Measurements from ENCODE around the gene POLR3E.

POLR3E gene

GRCh38 chr16:22297114-22297870, at the start of gene POLR3E:
Gene POLR3E (plus strand): TSS chr16:22297409. CDS start chr16:22302969, 5,560 bp downstream.
- peak; percentile 93 for ATAC-seq
- DNase-seq: peak; percentile 100

- DNase-seq: no peak
These were observed 46.7 kb upstream of the POLR3E start for GRCh38 chr16:22250522-22250921.

GRCh38 chr16:22252317-22252716, 44.9 kb upstream of the POLR3E start:
- ATAC-seq (no peak), DNase-seq (no peak)

More at GRCh38 chr16:22250522-22250921, 46.7 kb upstream of the POLR3E start:
- ATAC-seq: no peak

- DNase-seq (no peak), ATAC-seq (no peak)
These were observed 43.9 kb upstream of the POLR3E start for GRCh38 chr16:22253272-22253671.

- ATAC-seq (no peak), DNase-seq (no peak)
These were observed 41.9 kb upstream of the POLR3E start for GRCh38 chr16:22255335-22255734.

GRCh38 chr16:22257440-22257839, 39.8 kb upstream of the POLR3E start:
- ATAC-seq (no peak), DNase-seq (no peak)

GRCh38 chr16:22260490-22260889, 36.7 kb upstream of the POLR3E start:
- DNase-seq (no peak), ATAC-seq (no peak)

GRCh38 chr16:22262460-22262859, 34.7 kb upstream of the POLR3E start:
- DNase-seq (no peak), ATAC-seq (peak; percentile 69)

GRCh38 chr16:22264786-22265185, 32.4 kb upstream of the POLR3E start:
- no peak for DNase-seq

GRCh38 chr16:22265351-22265750, 31.9 kb upstream of the POLR3E start:
- DNase-seq: no peak
- no peak for ATAC-seq

More at GRCh38 chr16:22264786-22265185, 32.4 kb upstream of the POLR3E start:
- no peak for ATAC-seq

- DNase-seq: no peak
These were observed 30.7 kb upstream of the POLR3E start for GRCh38 chr16:22266546-22266945.

GRCh38 chr16:22267764-22268163, 29.4 kb upstream of the POLR3E start:
- no peak for ATAC-seq
- DNase-seq: no peak

More at GRCh38 chr16:22266546-22266945, 30.7 kb upstream of the POLR3E start:
- no peak for ATAC-seq

GRCh38 chr16:22270525-22270924, 26.7 kb upstream of the POLR3E start:
- ATAC-seq (no peak), DNase-seq (no peak)

GRCh38 chr16:22272870-22273650, 24.1 kb upstream of the POLR3E start:
- no peak for ATAC-seq
- DNase-seq: no peak

GRCh38 chr16:22274916-22275315, 22.3 kb upstream of the POLR3E start:
- ATAC-seq (no peak), DNase-seq (no peak)

- ATAC-seq (no peak), DNase-seq (no peak)
These were observed 18.6 kb upstream of the POLR3E start for GRCh38 chr16:22278441-22279230.

- DNase-seq: no peak
- ATAC-seq: no peak
These were observed 14.8 kb upstream of the POLR3E start for GRCh38 chr16:22282254-22282892.

GRCh38 chr16:22284637-22285036, 12.6 kb upstream of the POLR3E start:
- no peak for DNase-seq
- ATAC-seq: no peak

- ATAC-seq (no peak), DNase-seq (no peak)
These were observed 12.1 kb upstream of the POLR3E start for GRCh38 chr16:22285080-22285479.

GRCh38 chr16:22291020-22291419, 6.2 kb upstream of the POLR3E start:
- ATAC-seq (no peak), DNase-seq (no peak)

GRCh38 chr16:22291860-22292318, 5.3 kb upstream of the POLR3E start:
- ATAC-seq (no peak), DNase-seq (no peak)

- ATAC-seq: no peak
These were observed 4.9 kb upstream of the POLR3E start for GRCh38 chr16:22292320-22292719.

More at GRCh38 chr16:22292320-22292719, 4.9 kb upstream of the POLR3E start:
- DNase-seq: no peak
